Right lobe of liver (tissue), 6 donors: Measurements from ENCODE around the gene COL5A3. TPM values are rescaled to one million over a fixed set of nuclear protein-coding genes. Genes with fewer than 3 reads are reported as not detected.

Experiments used
- ATAC-seq, 4 donors: fragments of 200-7000 bp; cut with Tn5 transposase; one replicate each; pipeline ENCODE4 v1.9.1; 2020; ENCODE audit warnings: mild to moderate bottlenecking in 4 of 4, moderate library complexity in 4 of 4
- DNase-seq, 3 donors: peaks; one replicate each; pipeline ENCODE4 v3.0.0-alpha.2; 2020
- H3K27ac ChIP-seq, 3 donors: fragments of 200-600 bp; one replicate each; pipeline ENCODE4 v1.8.0; 2022
- H3K27me3 ChIP-seq, 2 donors: fragments of 200-600 bp; one replicate each; pipeline ENCODE4 v1.8.0; 2022
- H3K36me3 ChIP-seq, 4 donors: fragments of 200-600 bp; sonication (generic) in 1 of 4; one replicate each; pipeline versions ENCODE4 v1.5.1 to v1.8.0; 2017 to 2022; ENCODE audit warnings: control low read depth in 1 of 4
- H3K4me1 ChIP-seq, 4 donors: fragments of 200-600 bp; sonication (generic) in 1 of 4; one replicate each; pipeline versions ENCODE4 v1.5.1 to v1.8.0; 2017 to 2022; ENCODE audit warnings: control low read depth in 1 of 4
- H3K4me3 ChIP-seq, 3 donors: fragments of 200-600 bp; one replicate each; pipeline ENCODE4 v1.8.0; 2022
- H3K9me3 ChIP-seq, 4 donors: fragments of 200-600 bp; sonication (generic) in 1 of 4; one replicate each; pipeline versions ENCODE4 v1.5.1 to v1.8.0; 2017 to 2022; ENCODE audit warnings: control low read depth in 1 of 4
- CTCF ChIP-seq, 4 donors: fragments of 200-600 bp in 3 of 4; fragments of 450-650 bp in 1 of 4; IDR thresholded peaks; one replicate each; pipeline versions ENCODE4 v1.5.1 to v1.8.0; 2016 to 2022; ENCODE audit warnings: antibody characterized with exemption in 4 of 4, mild to moderate bottlenecking in 2 of 4
- POLR2A ChIP-seq: fragments of 450-650 bp; IDR thresholded peaks from one replicate; pipeline ENCODE4 v1.6.1; 2017; ENCODE audit warnings: antibody characterized with exemption, mild to moderate bottlenecking
- WGBS: methylation state at CpG from one replicate; pipeline ENCODE4 v1.1.6; 2018; ENCODE audit warnings: low coverage, low lambda C conversion rate; ENCODE audit not compliant: insufficient coverage; ENCODE audit errors: missing lambda C conversion rate; 5-methylcytosine and 5-hydroxymethylcytosine counted together
- intact Hi-C, 2 donors: fragments of 100-400 bp; cut with DNase I; formaldehyde crosslinking; loops; one replicate each; pipeline versions ENCODE4 v1.11.2 to v1.14.1; 2022
- total RNA-seq, 6 experiments: library from RNA; depleted of rRNA in 2 of 6; stranded (reverse); fragments of >200 nt in 2 of 6; fragmentation: NEBNext Ultra II Directional in 3 of 6; extraction: Animal tissue kit (Norgen Biotek cat#: 25700) in 3 of 6; gene quantifications; one replicate each; pipeline versions ENCODE4 v1.1.0 to v1.2.4, GENCODE V29; 2016 to 2023
- donor health status: DM: no; HTN: yes; CAD: no.
- donor health status: DM: no; HTN: no; CAD: no.
- donor health status: DM: no; HTN: no; CAD: no.
- donor health status: DM: no; HTN: yes; CAD: no.
- donor health status: DM: no; HTN: yes; CAD: no.

The COL5A3 gene
- total RNA-seq, 6 experiments from 2014 or later: 3.3 to 20.2 (median 9.4) TPM

- H3K4me1 ChIP-seq: no peaks in the 10 kb centered on the region
- ATAC-seq (no peak), DNase-seq (no peak)
- 100% methylated on average over 1 of the region's 1 CpG for WGBS
- H3K27ac ChIP-seq: no peak overlapping the region
- no peaks in the 10 kb centered on the region for H3K27me3 ChIP-seq
- H3K36me3 ChIP-seq: peaks cover 0 to 6% (median 0%) of the 10 kb centered on the region in 4 donors
- TF ChIP-seq POLR2A: no peak
- TF ChIP-seq CTCF (IDR thresholded peaks at IDR 0.05): no peak
- no peak overlapping the region for H3K4me3 ChIP-seq
- intact Hi-C loops: no loop called here
- H3K9me3 ChIP-seq: peaks cover 0 to 15% (median 0%) of the 10 kb centered on the region in 4 donors
These were observed 34.1 kb upstream of the COL5A3 start for GRCh38 chr19:10044390-10044789.

GRCh38 chr19:10043286-10043927, 33.1 kb upstream of the COL5A3 start:
- H3K9me3 ChIP-seq: peaks cover 0 to 15% (median 0%) of the 10 kb centered on the region in 4 donors
- 71% methylated on average over 3 of the region's 4 CpGs for WGBS
- DNase-seq (no peak), ATAC-seq (no peak)
- no peak for TF ChIP-seq CTCF (IDR thresholded peaks at IDR 0.05)
- no peak for TF ChIP-seq POLR2A
- H3K27ac ChIP-seq: no peak overlapping the region
- no peaks in the 10 kb centered on the region for H3K27me3 ChIP-seq
- H3K36me3 ChIP-seq: peaks cover 0 to 6% (median 0%) of the 10 kb centered on the region in 4 donors
- no peak overlapping the region for H3K4me3 ChIP-seq
- H3K4me1 ChIP-seq: peaks cover 0 to 3% (median 0%) of the 10 kb centered on the region in 4 donors
- intact Hi-C loops: no loop called here

- peak overlapping the region; percentile 24 to 64 (median 63) for H3K4me3 ChIP-seq
These were observed 27.5 kb upstream of the COL5A3 start for GRCh38 chr19:10037809-10038208.

GRCh38 chr19:10037367-10037766, 27.1 kb upstream of the COL5A3 start:
- H3K4me3 ChIP-seq: peak overlapping the region; percentile 24 to 64 (median 63)
- intact Hi-C loops: loop anchor here in 1 of 2 donors (2.0 kb wide), 1 partner anchor 33 kb away; no protein-coding TSS in a partner anchor

More at GRCh38 chr19:10037809-10038208, 27.5 kb upstream of the COL5A3 start:
- ATAC-seq (peak in 2 of 4 donors; percentile 2 to 30), DNase-seq (peak in 2 of 3 donors; percentile 40 to 60)
- peaks cover 0 to 4% (median 0%) of the 10 kb centered on the region in 4 donors for H3K9me3 ChIP-seq
- H3K27me3 ChIP-seq: no peaks in the 10 kb centered on the region
- H3K36me3 ChIP-seq: no peaks in the 10 kb centered on the region
- peak overlapping the region; percentile 51 to 82 (median 64) for H3K27ac ChIP-seq
- intact Hi-C loops: loop anchor here in 1 of 2 donors (2.0 kb wide), 1 partner anchor 33 kb away; no protein-coding TSS in a partner anchor
- 5% methylated on average over 4 of the region's 5 CpGs for WGBS
- TF ChIP-seq POLR2A (no peak), CTCF (IDR thresholded peaks at IDR 0.05) (no peak)
- peaks cover 0 to 46% (median 15%) of the 10 kb centered on the region in 4 donors for H3K4me1 ChIP-seq

More at GRCh38 chr19:10037367-10037766, 27.1 kb upstream of the COL5A3 start:
- WGBS: 33% methylated on average over 1 of the region's 4 CpGs
- Histone ChIP-seq H3K36me3 (no peaks in the 10 kb centered on the region), H3K27ac (peak overlapping the region; percentile 51 to 82 (median 64)), H3K9me3 (no peaks in the 10 kb centered on the region), H3K4me1 (peaks cover 0 to 48% (median 15%) of the 10 kb centered on the region in 4 donors), H3K27me3 (no peaks in the 10 kb centered on the region)
- ATAC-seq (peak; percentile 68 to 80 (median 78)), DNase-seq (peak; percentile 58 to 85 (median 84))
- TF ChIP-seq CTCF (IDR thresholded peaks at IDR 0.05) (no peak), POLR2A (peak; percentile 68)
